ENCODE results near the gene SLAMF6. TPM values are rescaled to one million over a fixed set of nuclear protein-coding genes. Genes with fewer than 3 reads are reported as not detected.
"Not testable (repeated sequence)": the region's sequence is repeated elsewhere in the genome, so short reads cannot be mapped to it uniquely, and the experiment has no call there.

The SLAMF6 gene
- total RNA-seq = 0.52 TPM

DNA sequence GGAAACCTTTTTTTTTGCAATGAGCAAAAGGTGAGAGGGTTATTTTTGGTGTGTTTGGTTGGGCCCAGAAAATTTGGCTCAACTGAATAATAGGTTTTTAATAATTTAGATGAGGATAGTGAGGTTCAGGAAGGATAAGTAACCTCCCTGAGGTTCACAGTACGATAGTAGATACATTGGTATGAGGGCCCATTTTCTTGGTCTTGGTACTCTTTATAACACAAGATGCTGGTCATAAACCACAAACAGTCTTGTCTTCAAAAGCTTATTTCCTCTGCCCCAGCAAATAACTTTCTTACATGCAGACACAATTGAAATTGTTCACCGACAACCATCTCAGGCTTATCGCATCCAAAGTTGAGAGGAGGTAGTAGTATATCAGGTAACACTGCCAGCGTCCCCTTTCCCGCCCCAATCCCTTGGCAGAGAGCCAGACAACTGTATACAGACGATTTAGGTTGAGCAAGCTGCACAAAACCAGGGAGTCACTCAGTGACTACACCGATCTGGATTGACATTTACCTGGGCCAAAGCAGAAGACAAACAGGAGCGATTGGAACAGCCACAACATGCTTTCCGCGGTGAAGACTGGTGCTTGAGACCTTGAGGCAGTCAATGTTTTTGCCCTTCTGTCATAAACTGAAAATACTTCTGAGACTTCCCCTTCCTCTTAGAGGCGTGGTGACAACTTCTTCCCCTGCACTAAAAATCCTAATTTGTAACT is at the start of gene SLAMF6:
Gene SLAMF6, minus strand, starts transcription at position 634 of the 724 bp plus-strand sequence. Its CDS starts 63 bp downstream, at position 571.
- Histone ChIP-seq H3K27ac (ENCODE audit: low read depth, low read length) (no peak within 1 kb of the TSS), H3K27me3 (ENCODE audit: control insufficient read depth in 3 of 3, insufficient read depth in 3 of 3, low read length in 3 of 3) (no peaks in the 10 kb centered on the region), H3K36me3 (ENCODE audit: control insufficient read depth in 3 of 3, insufficient read depth in 3 of 3, low read length in 3 of 3) (no peaks in the 10 kb centered on the region), H3K9me3 (ENCODE audit: control insufficient read depth in 3 of 3, low read length in 3 of 3) (peaks cover 0 to 4% (median 0%) of the 10 kb centered on the region in 3 donors), H3K9ac (ENCODE audit: low read depth in 1 of 3, low read length in 3 of 3) (no peak within 1 kb of the TSS), H3K4me3 (ENCODE audit: low read length in 3 of 3) (no peak within 1 kb of the TSS), H3K4me1 (ENCODE audit: control insufficient read depth in 3 of 3, insufficient read depth in 3 of 3, low read length in 3 of 3) (no peaks in the 10 kb centered on the region)

DNA sequence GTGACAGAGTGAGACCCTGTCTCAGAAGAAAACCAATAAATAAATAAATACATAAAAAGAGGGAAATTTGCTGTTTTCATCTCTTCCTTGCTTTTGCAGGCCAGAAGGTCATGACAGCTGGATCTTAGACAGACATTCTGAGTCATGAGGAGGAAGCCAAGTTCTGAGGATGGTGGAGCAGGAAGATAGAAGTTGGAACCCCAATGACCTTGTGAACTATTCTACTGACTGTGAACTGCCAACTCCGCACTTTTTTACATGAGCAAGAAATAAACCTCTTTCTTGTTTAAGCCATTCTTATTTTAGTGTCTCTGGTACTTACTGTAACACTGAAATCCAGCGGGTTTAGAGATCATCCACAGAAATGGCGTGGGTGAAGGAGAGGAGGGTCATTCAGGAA is 47.8 kb upstream of the SLAMF6 start:
- Histone ChIP-seq H3K4me1 (ENCODE audit: control insufficient read depth in 3 of 3, insufficient read depth in 3 of 3, low read length in 3 of 3) (no peaks in the 10 kb centered on the region), H3K9me3 (ENCODE audit: control insufficient read depth in 3 of 3, low read length in 3 of 3) (no peaks in the 10 kb centered on the region), H3K27me3 (ENCODE audit: control insufficient read depth in 3 of 3, insufficient read depth in 3 of 3, low read length in 3 of 3) (no peaks in the 10 kb centered on the region), H3K9ac (ENCODE audit: low read depth in 1 of 3, low read length in 3 of 3) (no peak overlapping the region), H3K27ac (ENCODE audit: low read depth, low read length) (no peak overlapping the region), H3K36me3 (ENCODE audit: control insufficient read depth in 3 of 3, insufficient read depth in 3 of 3, low read length in 3 of 3) (no peaks in the 10 kb centered on the region), H3K4me3 (ENCODE audit: low read length in 3 of 3) (no peak overlapping the region)

DNA sequence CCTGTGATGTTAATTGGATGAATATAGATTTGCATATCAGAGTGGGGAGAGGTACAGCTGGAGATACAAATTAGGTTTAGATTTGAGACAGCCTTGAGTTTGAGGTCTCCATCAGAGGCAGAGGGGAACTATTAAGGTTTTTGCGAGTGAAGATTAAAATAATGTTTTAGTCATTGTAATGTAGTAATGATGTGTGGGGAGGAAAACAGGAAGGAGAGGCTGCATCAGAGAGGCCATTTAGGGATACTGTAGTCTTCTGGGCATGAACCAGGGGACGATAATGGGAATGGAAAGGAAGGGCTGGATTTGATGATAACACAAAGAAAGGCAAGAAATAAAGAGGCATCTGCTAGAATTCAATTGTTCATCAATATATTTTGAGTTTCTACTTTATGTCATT is 46.8 kb upstream of the SLAMF6 start:
- Histone ChIP-seq H3K9me3 (ENCODE audit: control insufficient read depth in 3 of 3, low read length in 3 of 3) (no peaks in the 10 kb centered on the region), H3K27ac (ENCODE audit: low read depth, low read length) (no peak overlapping the region), H3K9ac (ENCODE audit: low read depth in 1 of 3, low read length in 3 of 3) (no peak overlapping the region), H3K27me3 (ENCODE audit: control insufficient read depth in 3 of 3, insufficient read depth in 3 of 3, low read length in 3 of 3) (no peaks in the 10 kb centered on the region), H3K4me3 (ENCODE audit: low read length in 3 of 3) (no peak overlapping the region), H3K36me3 (ENCODE audit: control insufficient read depth in 3 of 3, insufficient read depth in 3 of 3, low read length in 3 of 3) (no peaks in the 10 kb centered on the region), H3K4me1 (ENCODE audit: control insufficient read depth in 3 of 3, insufficient read depth in 3 of 3, low read length in 3 of 3) (peaks cover 0 to 3% (median 0%) of the 10 kb centered on the region in 3 donors)

- Histone ChIP-seq H3K4me3 (ENCODE audit: low read length in 3 of 3) (no peak overlapping the region), H3K4me1 (ENCODE audit: control insufficient read depth in 3 of 3, insufficient read depth in 3 of 3, low read length in 3 of 3) (peaks cover 0 to 3% (median 0%) of the 10 kb centered on the region in 3 donors), H3K9me3 (ENCODE audit: control insufficient read depth in 3 of 3, low read length in 3 of 3) (peaks cover 0 to 1% (median 0%) of the 10 kb centered on the region in 3 donors), H3K27ac (ENCODE audit: low read depth, low read length) (no peak overlapping the region), H3K9ac (ENCODE audit: low read depth in 1 of 3, low read length in 3 of 3) (no peak overlapping the region), H3K27me3 (ENCODE audit: control insufficient read depth in 3 of 3, insufficient read depth in 3 of 3, low read length in 3 of 3) (no peaks in the 10 kb centered on the region), H3K36me3 (ENCODE audit: control insufficient read depth in 3 of 3, insufficient read depth in 3 of 3, low read length in 3 of 3) (no peaks in the 10 kb centered on the region)
These were observed 45.0 kb upstream of the SLAMF6 start for GRCh38 chr1:160567858-160568682.

- Histone ChIP-seq H3K36me3 (ENCODE audit: control insufficient read depth in 3 of 3, insufficient read depth in 3 of 3, low read length in 3 of 3) (no peaks in the 10 kb centered on the region), H3K27ac (ENCODE audit: low read depth, low read length) (no peak overlapping the region), H3K27me3 (ENCODE audit: control insufficient read depth in 3 of 3, insufficient read depth in 3 of 3, low read length in 3 of 3) (no peaks in the 10 kb centered on the region), H3K4me1 (ENCODE audit: control insufficient read depth in 3 of 3, insufficient read depth in 3 of 3, low read length in 3 of 3) (peaks cover 0 to 3% (median 0%) of the 10 kb centered on the region in 3 donors), H3K9ac (ENCODE audit: low read depth in 1 of 3, low read length in 3 of 3) (no peak overlapping the region), H3K9me3 (ENCODE audit: control insufficient read depth in 3 of 3, low read length in 3 of 3) (peaks cover 0 to 4% (median 0%) of the 10 kb centered on the region in 3 donors), H3K4me3 (ENCODE audit: low read length in 3 of 3) (no peak overlapping the region)
These were observed 44.3 kb upstream of the SLAMF6 start for GRCh38 chr1:160567341-160567740.

- Histone ChIP-seq H3K36me3 (ENCODE audit: control insufficient read depth in 3 of 3, insufficient read depth in 3 of 3, low read length in 3 of 3) (no peaks in the 10 kb centered on the region), H3K27me3 (ENCODE audit: control insufficient read depth in 3 of 3, insufficient read depth in 3 of 3, low read length in 3 of 3) (no peaks in the 10 kb centered on the region), H3K4me3 (ENCODE audit: low read length in 3 of 3) (no peak overlapping the region), H3K4me1 (ENCODE audit: control insufficient read depth in 3 of 3, insufficient read depth in 3 of 3, low read length in 3 of 3) (peaks cover 0 to 3% (median 0%) of the 10 kb centered on the region in 3 donors), H3K27ac (ENCODE audit: low read depth, low read length) (no peak overlapping the region), H3K9me3 (ENCODE audit: control insufficient read depth in 3 of 3, low read length in 3 of 3) (peaks cover 0 to 4% (median 0%) of the 10 kb centered on the region in 3 donors), H3K9ac (ENCODE audit: low read depth in 1 of 3, low read length in 3 of 3) (no peak overlapping the region)
These were observed 42.5 kb upstream of the SLAMF6 start for GRCh38 chr1:160565564-160565963.

DNA sequence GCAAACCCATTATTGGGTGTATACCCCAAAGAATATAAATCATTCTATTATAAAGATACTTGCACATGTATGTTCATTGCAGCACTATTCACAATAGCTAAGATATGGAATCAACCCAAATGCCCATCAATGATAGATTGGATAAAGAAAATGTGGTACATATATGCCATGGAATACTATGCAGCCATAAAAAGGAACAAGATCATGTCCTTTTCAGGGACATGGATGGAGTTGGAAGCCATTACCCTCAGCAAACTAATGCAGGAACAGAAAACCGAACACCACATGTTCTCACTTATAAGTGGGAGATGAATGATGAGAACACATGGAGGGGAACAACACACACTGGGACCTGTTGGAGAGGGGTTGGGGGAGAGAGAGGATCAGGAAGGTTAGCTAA is 40.2 kb upstream of the SLAMF6 start:
- not testable (repeated sequence) for H3K4me3 ChIP-seq (ENCODE audit: low read length in 3 of 3); H3K27me3 ChIP-seq (ENCODE audit: control insufficient read depth in 3 of 3, insufficient read depth in 3 of 3, low read length in 3 of 3); H3K27ac ChIP-seq (ENCODE audit: low read depth, low read length); H3K36me3 ChIP-seq (ENCODE audit: control insufficient read depth in 3 of 3, insufficient read depth in 3 of 3, low read length in 3 of 3); H3K4me1 ChIP-seq (ENCODE audit: control insufficient read depth in 3 of 3, insufficient read depth in 3 of 3, low read length in 3 of 3); H3K9ac ChIP-seq (ENCODE audit: low read depth in 1 of 3, low read length in 3 of 3); H3K9me3 ChIP-seq (ENCODE audit: control insufficient read depth in 3 of 3, low read length in 3 of 3)

- not testable (repeated sequence) for H3K4me1 ChIP-seq (ENCODE audit: control insufficient read depth in 3 of 3, insufficient read depth in 3 of 3, low read length in 3 of 3); H3K9ac ChIP-seq (ENCODE audit: low read depth in 1 of 3, low read length in 3 of 3); H3K36me3 ChIP-seq (ENCODE audit: control insufficient read depth in 3 of 3, insufficient read depth in 3 of 3, low read length in 3 of 3)
These were observed 39.7 kb upstream of the SLAMF6 start for GRCh38 chr1:160562745-160563144.

DNA sequence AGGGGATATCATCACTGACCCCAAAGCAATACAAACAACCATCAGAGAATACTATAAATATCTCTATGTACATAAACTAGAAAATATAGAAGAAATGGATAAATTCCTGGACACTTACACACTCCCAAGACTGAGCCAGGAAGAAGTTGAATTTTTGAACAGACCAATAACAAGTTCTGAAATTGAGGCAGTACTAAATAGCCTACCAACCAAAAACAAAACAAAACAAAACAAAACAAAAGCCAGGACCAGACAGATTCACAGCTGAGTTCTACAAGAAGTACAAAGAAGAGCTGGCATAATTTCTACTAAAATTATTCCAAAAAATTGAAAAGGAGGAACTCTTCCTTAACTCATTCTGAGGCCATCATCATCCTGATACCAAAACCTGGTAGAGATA is 37.8 kb upstream of the SLAMF6 start:
- Histone ChIP-seq H3K36me3 (ENCODE audit: control insufficient read depth in 3 of 3, insufficient read depth in 3 of 3, low read length in 3 of 3) (no peaks in the 10 kb centered on the region), H3K9ac (ENCODE audit: low read depth in 1 of 3, low read length in 3 of 3) (no peak overlapping the region), H3K27me3 (ENCODE audit: control insufficient read depth in 3 of 3, insufficient read depth in 3 of 3, low read length in 3 of 3) (no peaks in the 10 kb centered on the region), H3K4me3 (ENCODE audit: low read length in 3 of 3) (no peak overlapping the region), H3K9me3 (ENCODE audit: control insufficient read depth in 3 of 3, low read length in 3 of 3) (peaks cover 0 to 4% (median 0%) of the 10 kb centered on the region in 3 donors), H3K27ac (ENCODE audit: low read depth, low read length) (no peak overlapping the region), H3K4me1 (ENCODE audit: control insufficient read depth in 3 of 3, insufficient read depth in 3 of 3, low read length in 3 of 3) (peaks cover 0 to 3% (median 0%) of the 10 kb centered on the region in 3 donors)

More at GRCh38 chr1:160562745-160563144, 39.7 kb upstream of the SLAMF6 start:
- H3K27ac ChIP-seq (ENCODE audit: low read depth, low read length); H3K27me3 ChIP-seq (ENCODE audit: control insufficient read depth in 3 of 3, insufficient read depth in 3 of 3, low read length in 3 of 3); H3K4me3 ChIP-seq (ENCODE audit: low read length in 3 of 3); H3K9me3 ChIP-seq (ENCODE audit: control insufficient read depth in 3 of 3, low read length in 3 of 3): not testable (repeated sequence)

Measured in skeletal muscle tissue (tissue), 4 donors.